Glutamatergic neuron (in vitro differentiated cells): ENCODE measurements around the gene RPTOR. TPM values are rescaled to one million over a fixed set of nuclear protein-coding genes. Genes with fewer than 3 reads are reported as not detected.

ENCODE experiments used
- DNase-seq: peaks from one replicate; pipeline ENCODE4 v3.0.0; 2022
- H3K27ac Mint-ChIP-seq: one replicate; pipeline ENCODE4 v1.8.0; 2020; ENCODE audit warnings: mild to moderate bottlenecking, mixed read lengths, inconsistent platforms; ENCODE audit not compliant: unreplicated experiment
- H3K27me3 Mint-ChIP-seq: one replicate; pipeline ENCODE4 v1.8.0; 2020; ENCODE audit warnings: mild to moderate bottlenecking, moderate library complexity, mixed read lengths, inconsistent platforms; ENCODE audit not compliant: unreplicated experiment
- H3K36me3 Mint-ChIP-seq: one replicate; pipeline ENCODE4 v1.8.0; 2020; ENCODE audit warnings: mild to moderate bottlenecking, mixed read lengths, inconsistent platforms; ENCODE audit not compliant: unreplicated experiment
- H3K4me1 Mint-ChIP-seq: one replicate; pipeline ENCODE4 v1.8.0; 2020; ENCODE audit warnings: mild to moderate bottlenecking, low read depth, mixed read lengths, inconsistent platforms; ENCODE audit not compliant: unreplicated experiment
- H3K4me3 Mint-ChIP-seq: one replicate; pipeline ENCODE4 v1.8.0; 2020; ENCODE audit warnings: mild to moderate bottlenecking, mixed read lengths, inconsistent platforms; ENCODE audit not compliant: unreplicated experiment
- H3K9me3 Mint-ChIP-seq: one replicate; pipeline ENCODE4 v1.8.0; 2020; ENCODE audit warnings: mild to moderate bottlenecking, moderate library complexity, mixed read lengths, inconsistent platforms; ENCODE audit not compliant: unreplicated experiment
- total RNA-seq: library from RNA; stranded (reverse); fragmentation: NEBNext Ultra II Directional; extraction: Animal tissue kit (Norgen Biotek cat#: 25700); gene quantifications from one replicate; pipeline ENCODE4 v1.2.1, GENCODE V29; 2021; ENCODE audit not compliant: unreplicated experiment
- TF ChIP-seq, protein P1 (sequence below): fragments of 200-600 bp; sonication (generic); IDR thresholded peaks from one replicate; pipeline ENCODE4 v1.5.0; 2021; ENCODE audit not compliant: partially characterized antibody, unreplicated experiment

The RPTOR gene
- total RNA-seq, 1 donor from 2014 or later, result 39.8 TPM

DNA sequence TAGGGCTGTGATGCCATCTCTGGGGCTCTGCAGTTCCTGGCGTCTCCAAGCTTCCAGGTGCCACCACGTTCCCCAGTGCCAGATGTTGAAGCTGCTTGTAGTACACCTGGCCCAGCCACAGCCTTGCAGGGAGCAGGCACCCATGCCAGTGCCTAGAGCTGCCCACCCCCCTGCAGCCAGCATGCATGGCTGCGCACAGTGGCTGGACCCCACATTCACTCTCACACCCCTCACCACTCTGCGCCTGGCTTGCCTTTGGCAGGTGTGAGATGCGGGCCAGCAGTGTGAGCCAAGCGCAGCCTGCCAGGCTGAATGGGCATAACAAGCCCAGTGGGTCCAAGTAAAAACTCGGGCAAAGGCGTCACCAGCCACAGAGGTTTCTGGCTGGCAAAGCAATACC lies 371.6 kb downstream of the RPTOR start:
- TF ChIP-seq, protein P1, sequence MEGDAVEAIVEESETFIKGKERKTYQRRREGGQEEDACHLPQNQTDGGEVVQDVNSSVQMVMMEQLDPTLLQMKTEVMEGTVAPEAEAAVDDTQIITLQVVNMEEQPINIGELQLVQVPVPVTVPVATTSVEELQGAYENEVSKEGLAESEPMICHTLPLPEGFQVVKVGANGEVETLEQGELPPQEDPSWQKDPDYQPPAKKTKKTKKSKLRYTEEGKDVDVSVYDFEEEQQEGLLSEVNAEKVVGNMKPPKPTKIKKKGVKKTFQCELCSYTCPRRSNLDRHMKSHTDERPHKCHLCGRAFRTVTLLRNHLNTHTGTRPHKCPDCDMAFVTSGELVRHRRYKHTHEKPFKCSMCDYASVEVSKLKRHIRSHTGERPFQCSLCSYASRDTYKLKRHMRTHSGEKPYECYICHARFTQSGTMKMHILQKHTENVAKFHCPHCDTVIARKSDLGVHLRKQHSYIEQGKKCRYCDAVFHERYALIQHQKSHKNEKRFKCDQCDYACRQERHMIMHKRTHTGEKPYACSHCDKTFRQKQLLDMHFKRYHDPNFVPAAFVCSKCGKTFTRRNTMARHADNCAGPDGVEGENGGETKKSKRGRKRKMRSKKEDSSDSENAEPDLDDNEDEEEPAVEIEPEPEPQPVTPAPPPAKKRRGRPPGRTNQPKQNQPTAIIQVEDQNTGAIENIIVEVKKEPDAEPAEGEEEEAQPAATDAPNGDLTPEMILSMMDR, result no peak
- peaks cover 2% of the 10 kb centered on the region for H3K4me1 Mint-ChIP-seq
- H3K4me3 Mint-ChIP-seq, result no peak overlapping the region

DNA sequence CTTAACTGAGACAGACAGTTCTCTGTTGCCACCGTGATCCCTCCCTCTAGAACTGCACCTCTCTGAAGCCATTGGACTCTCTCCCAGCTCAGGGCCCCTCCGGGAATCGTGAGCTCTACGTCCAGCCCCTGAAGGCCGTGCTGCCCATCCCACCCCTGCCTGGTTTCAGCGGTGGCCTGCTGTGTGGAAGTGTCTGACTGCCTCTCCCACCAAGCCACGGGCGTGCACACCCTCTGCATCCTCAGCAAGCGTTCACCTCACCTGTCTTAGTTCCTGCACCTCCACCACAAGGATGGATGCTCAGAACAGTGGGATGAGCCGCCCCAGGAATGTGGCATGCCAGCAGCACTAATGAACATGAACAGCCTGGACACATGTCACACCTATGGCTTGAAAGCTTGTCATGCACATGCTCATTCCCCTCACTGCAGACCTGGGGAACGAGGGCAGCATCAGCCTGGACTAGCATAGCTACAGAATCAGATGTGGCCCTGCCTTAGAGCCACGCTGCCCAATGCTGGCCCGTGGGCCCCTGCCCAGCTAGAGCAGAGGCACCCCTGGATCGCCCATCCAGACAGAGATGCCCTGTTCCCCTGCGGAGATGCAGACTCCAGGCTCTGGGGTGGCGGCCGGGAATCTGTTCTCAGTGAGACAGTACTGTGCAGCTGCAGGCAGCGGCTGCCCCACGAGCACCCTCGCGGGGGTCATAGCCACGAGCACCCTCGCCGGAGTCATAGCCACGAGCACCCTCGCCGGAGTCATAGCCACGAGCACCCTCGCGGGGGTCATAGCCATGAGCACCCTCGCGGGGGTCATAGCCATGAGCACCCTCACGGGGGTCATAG lies 373.3 kb downstream of the RPTOR start:
- peaks cover 2% of the 10 kb centered on the region for H3K4me1 Mint-ChIP-seq
- DNase-seq, result no peak
- H3K36me3 Mint-ChIP-seq, result peaks cover 9% of the 10 kb centered on the region
- H3K9me3 Mint-ChIP-seq, result peaks cover 12% of the 10 kb centered on the region
- TF ChIP-seq, protein P1, result no peak
- no peak overlapping the region for H3K4me3 Mint-ChIP-seq
- no peak overlapping the region for H3K27ac Mint-ChIP-seq
- H3K27me3 Mint-ChIP-seq, result peaks cover 5% of the 10 kb centered on the region

More for the DNA sequence above, 371.6 kb downstream of the RPTOR start:
- Mint-ChIP-seq H3K9me3 (peaks cover 12% of the 10 kb centered on the region), H3K27ac (no peak overlapping the region), H3K36me3 (peaks cover 9% of the 10 kb centered on the region), H3K27me3 (peaks cover 5% of the 10 kb centered on the region)
- DNase-seq, result no peak

DNA sequence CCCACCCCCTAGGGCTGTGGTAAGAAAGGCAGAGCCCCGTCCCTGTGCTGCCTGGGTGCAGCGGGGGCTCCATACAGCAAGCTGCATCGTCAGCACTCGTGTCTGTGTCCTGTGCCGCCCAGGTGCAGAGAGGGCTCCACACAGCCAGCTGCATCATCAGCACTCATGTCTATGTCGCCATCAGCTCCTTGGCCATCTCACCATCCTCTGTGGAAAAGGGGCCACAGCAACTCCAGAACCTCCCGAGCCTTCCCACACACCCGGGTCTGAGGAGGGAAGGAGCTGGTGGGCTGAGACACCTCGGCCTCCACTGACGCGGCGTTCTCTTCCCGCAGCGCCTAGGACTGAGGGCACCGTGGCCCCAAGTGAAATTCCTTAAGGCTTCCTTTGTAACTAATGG lies 374.1 kb downstream of the RPTOR start:
- H3K4me1 Mint-ChIP-seq, result peaks cover 2% of the 10 kb centered on the region
- H3K27me3 Mint-ChIP-seq, result peaks cover 5% of the 10 kb centered on the region

DNA sequence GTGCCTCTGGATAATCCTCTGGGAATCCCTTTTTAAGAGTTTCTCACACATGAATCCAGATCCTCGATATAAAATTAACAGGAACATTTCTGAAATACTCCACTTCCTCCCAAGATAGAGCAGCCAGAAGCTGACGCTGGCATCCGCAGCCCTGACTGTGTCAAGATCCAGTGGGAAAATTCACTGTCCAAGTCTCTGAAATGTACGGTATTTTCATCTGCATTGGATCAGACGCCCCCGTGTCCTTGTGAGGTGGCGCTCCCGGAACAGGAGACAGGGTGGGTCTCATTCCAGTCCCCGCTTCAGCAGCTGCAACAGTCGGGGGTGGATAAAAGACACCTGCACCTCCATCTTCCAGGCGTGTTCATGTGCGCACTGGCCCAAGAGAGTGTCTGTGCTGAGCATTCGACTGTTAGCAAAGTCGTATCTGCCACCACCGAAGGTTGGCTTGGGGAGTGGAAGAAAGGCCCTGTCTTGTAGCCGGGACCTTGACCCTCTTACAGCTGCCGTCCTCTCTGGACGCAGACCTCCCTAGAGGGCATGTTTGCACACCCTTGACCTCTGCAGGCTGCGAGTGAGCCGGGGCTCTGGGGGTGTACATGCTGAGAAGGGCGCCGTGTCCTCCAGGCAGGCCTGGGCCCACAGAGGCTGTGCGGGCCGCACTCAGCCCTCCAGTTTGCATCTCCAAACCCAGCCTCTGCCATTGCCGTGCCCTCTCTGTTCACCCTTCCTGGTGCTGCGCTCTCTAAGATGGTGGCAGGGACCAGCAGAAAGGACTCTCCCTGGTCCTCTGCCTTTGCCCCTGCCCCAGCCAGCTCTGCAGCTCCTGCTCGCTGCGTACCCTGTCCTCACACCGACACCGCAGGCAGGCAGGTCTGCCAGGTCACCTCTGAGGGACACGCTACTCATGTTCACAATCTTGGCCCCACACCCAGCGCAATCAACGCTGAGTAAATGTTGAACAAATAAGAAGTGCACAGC lies 375.0 kb downstream of the RPTOR start:
- Mint-ChIP-seq H3K36me3 (peaks cover 9% of the 10 kb centered on the region), H3K27ac (no peak overlapping the region), H3K4me3 (no peak overlapping the region), H3K27me3 (peaks cover 9% of the 10 kb centered on the region), H3K4me1 (peaks cover 2% of the 10 kb centered on the region), H3K9me3 (peaks cover 9% of the 10 kb centered on the region)
- TF ChIP-seq, protein P1, result no peak
- DNase-seq, result no peak

More for the DNA sequence above, 374.1 kb downstream of the RPTOR start:
- no peak overlapping the region for H3K27ac Mint-ChIP-seq
- peaks cover 9% of the 10 kb centered on the region for H3K36me3 Mint-ChIP-seq
- DNase-seq, result no peak
- TF ChIP-seq, protein P1, result no peak
- H3K9me3 Mint-ChIP-seq, result peaks cover 10% of the 10 kb centered on the region
- no peak overlapping the region for H3K4me3 Mint-ChIP-seq
